H1 (cell line): ENCODE measurements around the gene RIMS1. TPM values are rescaled to one million over a fixed set of nuclear protein-coding genes. Genes with fewer than 3 reads are reported as not detected.

Experiments used
- CTCF ChIA-PET: fragments of 300-600 bp; sonication (Branson Sonifier 250); formaldehyde crosslinking; loops from one replicate; lab custom pipeline; 2021; ENCODE audit not compliant: partially characterized antibody; lab: Charles Lee
- POLR2A ChIA-PET: fragments of 300-600 bp; sonication (Branson Sonifier 250); formaldehyde crosslinking; loops from one replicate; lab custom pipeline; 2021; ENCODE audit warnings: inconsistent platforms; ENCODE audit not compliant: partially characterized antibody; lab: Charles Lee
- DNase-seq, 2 experiments: peaks; one replicate each; pipeline versions ENCODE4 v3.0.0 to v3.0.0-alpha.2; 2010 to 2022; ENCODE audit warnings: low spot score in 2 of 2, low read depth in 1 of 2, mixed read lengths in 1 of 2
- FAIRE-seq: peaks from 2 replicates; lab custom pipeline; 2011; peaks lifted over from hg19 to GRCh38; lab: Jason Lieb, UNC
- H2AFZ ChIP-seq: 2 replicates; pipeline ENCODE4 v1.8.1; 2012; ENCODE audit warnings: low read length, inconsistent platforms
- H2AK5ac ChIP-seq: 2 replicates; pipeline ENCODE4 v1.6.1; 2013; ENCODE audit warnings: low read depth, low read length
- H2BK120ac ChIP-seq: replicated peaks from 2 replicates; pipeline ENCODE3; 2013; ENCODE audit warnings: low read depth, low read length, inconsistent platforms
- H2BK12ac ChIP-seq: 2 replicates; pipeline ENCODE4 v1.6.1; 2013; ENCODE audit warnings: low read depth, low read length
- H2BK15ac ChIP-seq: 2 replicates; pipeline ENCODE4 v1.6.1; 2013; ENCODE audit warnings: low read length
- H2BK20ac ChIP-seq: 2 replicates; pipeline ENCODE4 v1.6.1; 2013; ENCODE audit warnings: low read length
- H2BK5ac ChIP-seq: 2 replicates; pipeline ENCODE4 v1.6.1; 2013; ENCODE audit warnings: low read depth, low read length
- H3K14ac ChIP-seq: 2 replicates; pipeline ENCODE4 v1.6.1; 2013; ENCODE audit warnings: inconsistent platforms; ENCODE audit not compliant: insufficient read length
- H3K18ac ChIP-seq: 2 replicates; pipeline ENCODE4 v1.6.1; 2013; ENCODE audit warnings: low read length; ENCODE audit errors: extremely low read depth
- H3K23ac ChIP-seq: 2 replicates; pipeline ENCODE4 v1.6.1; 2013; ENCODE audit warnings: inconsistent platforms; ENCODE audit not compliant: insufficient read length
- H3K23me2 ChIP-seq: 2 replicates; pipeline ENCODE4 v1.6.1; 2013; ENCODE audit warnings: low read depth, low read length
- H3K27ac ChIP-seq: 2 replicates; pipeline ENCODE4 v1.6.1; 2011; ENCODE audit warnings: low read depth, low read length, inconsistent platforms
- H3K27me3 ChIP-seq, 4 experiments: replicated peaks in 1 of 4; 1 replicate in 1 of 4; 2 replicates in 3 of 4; pipeline versions ENCODE4 v1.6.1 to v1.8.1; 2011 to 2013; ENCODE audit warnings: low read length in 3 of 4, mild to moderate bottlenecking in 3 of 4, inconsistent platforms in 2 of 4, mixed read lengths in 2 of 4, moderate library complexity in 1 of 4; ENCODE audit not compliant: control insufficient read depth in 3 of 4, insufficient read depth in 3 of 4; ENCODE audit errors: extremely low read depth in 1 of 4
- H3K36me3 ChIP-seq, 4 experiments: 2 replicates each; pipeline versions ENCODE4 v1.6.1 to v1.8.1; 2011 to 2013; ENCODE audit warnings: mild to moderate bottlenecking in 4 of 4, low read length in 3 of 4, moderate library complexity in 2 of 4, control low read depth in 1 of 4, inconsistent platforms in 1 of 4; ENCODE audit not compliant: insufficient read depth in 4 of 4, control insufficient read depth in 2 of 4
- H3K4ac ChIP-seq: replicated peaks from 2 replicates; pipeline ENCODE3; 2013; ENCODE audit warnings: low read length, low read depth, mixed read lengths, inconsistent platforms; ENCODE audit not compliant: insufficient read length
- H3K4me1 ChIP-seq, 4 experiments: replicated peaks in 1 of 4; 1 replicate in 1 of 4; 2 replicates in 3 of 4; pipeline versions ENCODE4 v1.6.1 to v1.8.1; 2011 to 2013; ENCODE audit warnings: low read length in 3 of 4, inconsistent platforms in 2 of 4, mixed read lengths in 1 of 4; ENCODE audit not compliant: insufficient read depth in 4 of 4, control insufficient read depth in 3 of 4
- H3K4me2 ChIP-seq, 2 experiments: 2 replicates each; pipeline versions ENCODE4 v1.6.1 to v1.8.1; 2011 to 2013; ENCODE audit warnings: low read depth in 2 of 2, low read length in 2 of 2, control low read depth in 1 of 2, inconsistent platforms in 1 of 2, mild to moderate bottlenecking in 1 of 2; ENCODE audit not compliant: insufficient read depth in 1 of 2
- H3K4me3 ChIP-seq, 4 experiments: fragments of 200-600, 300-600 bp in 1 of 4; sonication (generic), shearing (Covaris generic), sonication (Bioruptor Twin) in 1 of 4; 2 replicates each; pipeline versions ENCODE4 v1.5.1 to v1.8.1; 2011 to 2016; ENCODE audit warnings: low read length in 4 of 4, low read depth in 3 of 4, control low read depth in 2 of 4, inconsistent platforms in 2 of 4, mild to moderate bottlenecking in 2 of 4, mixed read lengths in 1 of 4, moderate library complexity in 1 of 4; ENCODE audit not compliant: insufficient read depth in 2 of 4; ENCODE audit errors: extremely low read depth in 1 of 4
- H3K56ac ChIP-seq: replicated peaks from 2 replicates; pipeline ENCODE3; 2013; ENCODE audit warnings: low read depth, mild to moderate bottlenecking, mixed read lengths, low read length, inconsistent platforms; ENCODE audit not compliant: insufficient read length
- H3K79me1 ChIP-seq: 2 replicates; pipeline ENCODE4 v1.6.1; 2013; ENCODE audit warnings: low read depth, low read length, control low read depth
- H3K79me2 ChIP-seq, 2 experiments: 2 replicates each; pipeline versions ENCODE4 v1.6.1 to v1.8.1; 2012 to 2013; ENCODE audit warnings: low read length in 2 of 2, mild to moderate bottlenecking in 2 of 2, inconsistent platforms in 1 of 2; ENCODE audit not compliant: insufficient read depth in 2 of 2, control insufficient read depth in 1 of 2
- H3K9ac ChIP-seq, 4 experiments: replicated peaks in 1 of 4; 1 replicate in 1 of 4; 2 replicates in 3 of 4; pipeline versions ENCODE4 v1.6.1 to v1.8.1; 2011 to 2013; ENCODE audit warnings: low read depth in 3 of 4, low read length in 3 of 4, control low read depth in 2 of 4, mild to moderate bottlenecking in 2 of 4, moderate library complexity in 2 of 4, inconsistent platforms in 1 of 4; ENCODE audit errors: extremely low read depth in 1 of 4
- H3K9me3 ChIP-seq, 2 experiments: 2 replicates each; pipeline versions ENCODE4 v1.6.1 to v1.8.1; 2012 to 2013; ENCODE audit warnings: mild to moderate bottlenecking in 2 of 2, moderate library complexity in 2 of 2, control low read depth in 1 of 2, inconsistent platforms in 1 of 2, low read depth in 1 of 2, low read length in 1 of 2, mixed read lengths in 1 of 2; ENCODE audit not compliant: insufficient read depth in 2 of 2
- H4K20me1 ChIP-seq, 2 experiments: replicated peaks in 1 of 2; 2 replicates each; pipeline versions ENCODE3 to v1.8.1; 2011 to 2013; ENCODE audit warnings: inconsistent platforms in 2 of 2, low read length in 2 of 2, mild to moderate bottlenecking in 1 of 2; ENCODE audit not compliant: insufficient read depth in 2 of 2, control insufficient read depth in 1 of 2
- H4K5ac ChIP-seq: 2 replicates; pipeline ENCODE4 v1.6.1; 2013; ENCODE audit warnings: low read length, low read depth, mixed read lengths, inconsistent platforms; ENCODE audit not compliant: insufficient read length
- H4K8ac ChIP-seq: 2 replicates; pipeline ENCODE4 v1.8.0; 2013; ENCODE audit warnings: mild to moderate bottlenecking, moderate library complexity, low read length, inconsistent platforms; ENCODE audit not compliant: insufficient read depth; ENCODE audit errors: extremely low read depth
- H4K91ac ChIP-seq: replicated peaks from 2 replicates; pipeline ENCODE3; 2013; ENCODE audit warnings: low read length, mixed read lengths, inconsistent platforms; ENCODE audit not compliant: insufficient read length
- BRCA1 ChIP-seq: IDR thresholded peaks from 2 replicates; pipeline ENCODE4 v1.6.1; 2012; ENCODE audit warnings: low read depth, low read length, improper control_type of control experiment
- EZH2 ChIP-seq: fragments of 200-600 bp; sonication (generic); IDR thresholded peaks from 2 replicates; pipeline ENCODE4 v1.7.1; 2012; ENCODE audit warnings: low read depth, mild to moderate bottlenecking, moderate library complexity, low read length, inconsistent platforms; ENCODE audit not compliant: severe bottlenecking
- GABPA ChIP-seq: IDR thresholded peaks from 2 replicates; pipeline ENCODE4 v1.6.1; 2011; ENCODE audit warnings: mild to moderate bottlenecking, low read length, moderate library complexity, borderline replicate concordance; ENCODE audit not compliant: insufficient read depth
- POLR2AphosphoS5 ChIP-seq: IDR thresholded peaks from 2 replicates; pipeline ENCODE4 v1.6.1; 2011; ENCODE audit warnings: low read depth, low read length
- POU5F1 ChIP-seq: IDR thresholded peaks from 2 replicates; pipeline ENCODE4 v1.6.1; 2011; ENCODE audit warnings: low read depth, mild to moderate bottlenecking, low read length, moderate library complexity
- RBBP5 ChIP-seq: IDR thresholded peaks from 2 replicates; pipeline ENCODE4 v1.7.1; 2012; ENCODE audit warnings: low read depth, mild to moderate bottlenecking, inconsistent platforms, low read length, moderate library complexity, borderline replicate concordance
- TAF1 ChIP-seq: IDR thresholded peaks from 2 replicates; pipeline ENCODE4 v1.6.1; 2011; ENCODE audit warnings: mild to moderate bottlenecking, low read depth, low read length
- polyA plus RNA-seq, 7 experiments: library from polyadenylated mRNA; depleted of rRNA in 3 of 7; stranded (reverse) in 5 of 7; unstranded in 2 of 7; fragments of >200 nt in 5 of 7; fragments of 200-250 nt in 2 of 7; gene quantifications; 1 replicate in 5 of 7; 2 replicates in 1 of 7; 4 replicates in 1 of 7; pipeline versions ENCODE4 v1.2.1 to v1.2.3, GENCODE V29; 2011 to 2013; ENCODE audit warnings: missing spikeins in 2 of 7, mixed read lengths in 2 of 7
- total RNA-seq: library from RNA; stranded (reverse); fragmentation: NEBNext Ultra II Directional; extraction: Animal tissue kit (Norgen Biotek cat#: 25700); gene quantifications from 2 replicates; pipeline ENCODE4 v1.2.1, GENCODE V29; 2021
- TF ChIP-seq, protein P1 (sequence below): IDR thresholded peaks from 2 replicates; pipeline ENCODE4 v1.6.1; 2012; ENCODE audit warnings: low read length, inconsistent platforms

RIMS1 gene
- total and polyA plus RNA-seq, 2 of the 8 experiments (the other 6 are each of a cell fraction or from before 2014, with no cell fraction given) = 0.63 to 2.3 TPM

- no peaks in the 10 kb centered on the region for H3K79me2 ChIP-seq
- H3K23ac ChIP-seq = no peak overlapping the region
- H3K4ac ChIP-seq = no peak overlapping the region
- H2BK12ac ChIP-seq = no peak overlapping the region
- POLR2A ChIA-PET = no interaction called here
- H4K5ac ChIP-seq = no peak overlapping the region
- no peaks in the 10 kb centered on the region for H3K23me2 ChIP-seq
- H4K8ac ChIP-seq = no peak overlapping the region
- no peak overlapping the region for H3K18ac ChIP-seq
- H2AK5ac ChIP-seq = no peak overlapping the region
- H2BK120ac ChIP-seq = no peak overlapping the region
- no peaks in the 10 kb centered on the region for H4K20me1 ChIP-seq
- H3K14ac ChIP-seq = no peak overlapping the region
- H3K9ac ChIP-seq = no peak overlapping the region
- no peak overlapping the region for H4K91ac ChIP-seq
- DNase-seq (no peak), FAIRE-seq (no peak)
- no peak overlapping the region for H2BK5ac ChIP-seq
- H2BK20ac ChIP-seq = no peak overlapping the region
- no peak overlapping the region for H3K56ac ChIP-seq
- H3K4me1 ChIP-seq = peaks cover 0 to 7% (median 0%) of the 10 kb centered on the region in 4 experiments; a peak in 1 of 7 replicates
- H3K4me3 ChIP-seq = no peak overlapping the region
- no peaks in the 10 kb centered on the region for H3K79me1 ChIP-seq
- H3K4me2 ChIP-seq = no peak overlapping the region
- H3K27me3 ChIP-seq = no peaks in the 10 kb centered on the region
- no peak overlapping the region for H2BK15ac ChIP-seq
- H2AFZ ChIP-seq = no peak overlapping the region
- CTCF ChIA-PET = no interaction called here
- no peak overlapping the region for H3K27ac ChIP-seq
- H3K9me3 ChIP-seq = no peaks in the 10 kb centered on the region
- H3K36me3 ChIP-seq = no peaks in the 10 kb centered on the region
- no peak for TF ChIP-seq RBBP5
- TF ChIP-seq TAF1 = no peak
- TF ChIP-seq BRCA1 = no peak
- TF ChIP-seq EZH2 = no peak
- no peak for TF ChIP-seq POU5F1
- TF ChIP-seq GABPA = no peak
- TF ChIP-seq, protein P1, sequence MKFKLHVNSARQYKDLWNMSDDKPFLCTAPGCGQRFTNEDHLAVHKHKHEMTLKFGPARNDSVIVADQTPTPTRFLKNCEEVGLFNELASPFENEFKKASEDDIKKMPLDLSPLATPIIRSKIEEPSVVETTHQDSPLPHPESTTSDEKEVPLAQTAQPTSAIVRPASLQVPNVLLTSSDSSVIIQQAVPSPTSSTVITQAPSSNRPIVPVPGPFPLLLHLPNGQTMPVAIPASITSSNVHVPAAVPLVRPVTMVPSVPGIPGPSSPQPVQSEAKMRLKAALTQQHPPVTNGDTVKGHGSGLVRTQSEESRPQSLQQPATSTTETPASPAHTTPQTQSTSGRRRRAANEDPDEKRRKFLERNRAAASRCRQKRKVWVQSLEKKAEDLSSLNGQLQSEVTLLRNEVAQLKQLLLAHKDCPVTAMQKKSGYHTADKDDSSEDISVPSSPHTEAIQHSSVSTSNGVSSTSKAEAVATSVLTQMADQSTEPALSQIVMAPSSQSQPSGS = no peak
- TF ChIP-seq POLR2AphosphoS5 = no peak
Measured at GRCh38 chr6:71906813-71907212, 20.5 kb downstream of the RIMS1 start.
